Uterus (tissue), 4 donors: Measurements from ENCODE around the gene CWF19L2. TPM values are rescaled to one million over a fixed set of nuclear protein-coding genes. Genes with fewer than 3 reads are reported as not detected.
"Not testable (repeated sequence)": the region's sequence is repeated elsewhere in the genome, so short reads cannot be mapped to it uniquely, and the experiment has no call there.

Experiments
- DNase-seq, 2 donors: peaks; one replicate each; pipeline ENCODE4 v3.0.0-alpha.2; 2019 to 2020
- H3K27ac ChIP-seq, 2 donors: fragments of 200-600 bp; sonication (generic); 1 replicate in 1 of 2; 2 replicates in 1 of 2; pipeline ENCODE4 v1.5.1; 2016 to 2018
- H3K27me3 ChIP-seq, 2 donors: fragments of 200-600 bp; sonication (generic); one replicate each; pipeline ENCODE4 v1.5.1; 2018 to 2019; ENCODE audit warnings: control low read depth in 1 of 2
- H3K36me3 ChIP-seq, 2 donors: fragments of 200-600 bp; sonication (generic); one replicate each; pipeline ENCODE4 v1.5.1; 2019; ENCODE audit warnings: control low read depth in 1 of 2
- H3K4me1 ChIP-seq, 2 donors: fragments of 200-600 bp; sonication (generic); one replicate each; pipeline ENCODE4 v1.5.1; 2018 to 2019; ENCODE audit warnings: control low read depth in 1 of 2
- H3K4me3 ChIP-seq, 2 donors: fragments of 200-600 bp; sonication (generic); 1 replicate in 1 of 2; 2 replicates in 1 of 2; pipeline ENCODE4 v1.5.1; 2018 to 2019; ENCODE audit warnings: mild to moderate bottlenecking in 1 of 2
- H3K9me3 ChIP-seq, 2 donors: fragments of 200-600 bp; sonication (generic); one replicate each; pipeline ENCODE4 v1.5.1; 2019; ENCODE audit warnings: control low read depth in 1 of 2
- CTCF ChIP-seq, 4 experiments: fragments of 200-600 bp in 2 of 4; fragments of 450-650 bp in 2 of 4; sonication (generic) in 2 of 4; IDR thresholded peaks; one replicate each; pipeline ENCODE4 v1.5.1; 2016 to 2019; ENCODE audit warnings: antibody characterized with exemption in 4 of 4, mild to moderate bottlenecking in 2 of 4, moderate library complexity in 1 of 4
- POLR2A ChIP-seq, 2 donors: fragments of 450-650 bp; IDR thresholded peaks; one replicate each; pipeline ENCODE4 v1.6.1; 2016; ENCODE audit warnings: antibody characterized with exemption in 2 of 2, mild to moderate bottlenecking in 1 of 2, moderate library complexity in 1 of 2
- intact Hi-C: fragments of 100-400 bp; cut with DNase I; formaldehyde crosslinking; loops from one replicate; pipeline ENCODE4 v1.15.1; 2023; ENCODE audit warnings: low total_unique reads
- total RNA-seq, 4 donors: library from RNA; depleted of rRNA in 3 of 4; stranded (reverse); fragments of >200 nt in 3 of 4; gene quantifications; one replicate each; pipeline versions ENCODE4 v1.1.0 to v1.2.4, GENCODE V29; 2014 to 2023
- donor health status: DM: yes; HTN: yes; CAD: no.

Gene CWF19L2
- total RNA-seq, result 10 to 100 TPM; 16.1 to 41.0 (median 27.8) TPM

- no peaks in the 10 kb centered on the region for H3K27me3 ChIP-seq
- H3K27ac ChIP-seq, result peak within 1 kb of the TSS; percentile 77 to 95
- H3K4me1 ChIP-seq, result no peaks in the 10 kb centered on the region
- H3K9me3 ChIP-seq, result no peaks in the 10 kb centered on the region
- peak in 1 of 2 donors; percentile 43 for TF ChIP-seq POLR2A (IDR thresholded peaks at IDR 0.05)
- TF ChIP-seq CTCF (IDR thresholded peaks at IDR 0.05), result peak in 2 of 4 experiments; percentile 4 to 35
- no peaks in the 10 kb centered on the region for H3K36me3 ChIP-seq
- peak; percentile 85 to 88 for DNase-seq
- H3K4me3 ChIP-seq, result peak within 1 kb of the TSS; percentile 71 to 75
- intact Hi-C loops, result no loop called here
These were observed at the start of gene CWF19L2 for GRCh38 chr11:107457558-107458271. Gene CWF19L2 (minus strand): TSS chr11:107457825. CDS start chr11:107457816, 9 bp downstream.

GRCh38 chr11:107505647-107506225 lies 48.1 kb upstream of the CWF19L2 start:
- no peak for TF ChIP-seq POLR2A (IDR thresholded peaks at IDR 0.05)
- TF ChIP-seq CTCF (IDR thresholded peaks at IDR 0.05), result no peak
- intact Hi-C loops, result no loop called here
- Histone ChIP-seq H3K4me1 (no peaks in the 10 kb centered on the region), H3K9me3 (no peaks in the 10 kb centered on the region), H3K36me3 (no peaks in the 10 kb centered on the region), H3K27me3 (no peaks in the 10 kb centered on the region), H3K4me3 (no peak overlapping the region), H3K27ac (peak overlapping the region; percentile 39 to 66)
- DNase-seq, result no peak

- H3K4me1 ChIP-seq, result no peaks in the 10 kb centered on the region
- no peaks in the 10 kb centered on the region for H3K36me3 ChIP-seq
- H3K4me3 ChIP-seq, result no peak overlapping the region
- H3K9me3 ChIP-seq, result no peaks in the 10 kb centered on the region
- no peaks in the 10 kb centered on the region for H3K27me3 ChIP-seq
- H3K27ac ChIP-seq, result peak overlapping the region; percentile 39 to 66
- no peak for DNase-seq
- intact Hi-C loops, result no loop called here
- TF ChIP-seq POLR2A (IDR thresholded peaks at IDR 0.05), result no peak
These were observed 47.4 kb upstream of the CWF19L2 start for GRCh38 chr11:107504981-107505380.

- H3K36me3 ChIP-seq, result no peaks in the 10 kb centered on the region
- intact Hi-C loops, result no loop called here
- TF ChIP-seq CTCF (IDR thresholded peaks at IDR 0.05) (no peak), POLR2A (IDR thresholded peaks at IDR 0.05) (no peak)
These were observed 44.1 kb upstream of the CWF19L2 start for GRCh38 chr11:107501713-107502112.

GRCh38 chr11:107497371-107497770 lies 39.7 kb upstream of the CWF19L2 start:
- H3K9me3 ChIP-seq, intact Hi-C loops, DNase-seq, H3K36me3 ChIP-seq, H3K4me3 ChIP-seq, H3K27ac ChIP-seq, H3K4me1 ChIP-seq, H3K27me3 ChIP-seq: not testable (repeated sequence)

More at GRCh38 chr11:107501713-107502112, 44.1 kb upstream of the CWF19L2 start:
- no peaks in the 10 kb centered on the region for H3K9me3 ChIP-seq
- no peak overlapping the region for H3K27ac ChIP-seq
- no peaks in the 10 kb centered on the region for H3K4me1 ChIP-seq
- H3K27me3 ChIP-seq, result no peaks in the 10 kb centered on the region
- no peak for DNase-seq
- H3K4me3 ChIP-seq, result no peak overlapping the region

GRCh38 chr11:107496011-107496410 lies 38.4 kb upstream of the CWF19L2 start:
- H3K9me3 ChIP-seq, result no peaks in the 10 kb centered on the region
- H3K4me1 ChIP-seq, result no peaks in the 10 kb centered on the region
- H3K36me3 ChIP-seq, result no peaks in the 10 kb centered on the region
- H3K27me3 ChIP-seq, result no peaks in the 10 kb centered on the region
- intact Hi-C loops, result no loop called here
- no peak for TF ChIP-seq POLR2A (IDR thresholded peaks at IDR 0.05)
- TF ChIP-seq CTCF (IDR thresholded peaks at IDR 0.05), result no peak
- DNase-seq, result no peak
- no peak overlapping the region for H3K4me3 ChIP-seq
- H3K27ac ChIP-seq, result no peak overlapping the region
